Left ventricle myocardium inferior (tissue), 1 donor: ENCODE results near the gene SURF4. TPM values are rescaled to one million over a fixed set of nuclear protein-coding genes. Genes with fewer than 3 reads are reported as not detected.

Source experiments
- DNase-seq: peaks from one replicate; pipeline ENCODE4 v3.0.0-alpha.2; 2020
- H3K27ac ChIP-seq: fragments of 200-600 bp; replicated peaks from 2 replicates; pipeline ENCODE4 v1.8.0; 2021
- H3K27me3 ChIP-seq: fragments of 200-600 bp; 2 replicates; pipeline ENCODE4 v1.8.0; 2021; ENCODE audit warnings: low read depth
- H3K36me3 ChIP-seq: fragments of 200-600 bp; 2 replicates; pipeline ENCODE4 v1.8.0; 2021
- H3K4me1 ChIP-seq: fragments of 200-600 bp; 2 replicates; pipeline ENCODE4 v1.8.0; 2021
- H3K4me3 ChIP-seq: fragments of 200-600 bp; 2 replicates; pipeline ENCODE4 v1.8.0; 2021; ENCODE audit warnings: mild to moderate bottlenecking, moderate library complexity
- H3K9me3 ChIP-seq: fragments of 200-600 bp; replicated peaks from 2 replicates; pipeline ENCODE4 v1.8.0; 2021
- CTCF ChIP-seq: fragments of 200-600 bp; IDR thresholded peaks from 2 replicates; pipeline ENCODE4 v1.8.0; 2021; ENCODE audit warnings: antibody characterized with exemption, mild to moderate bottlenecking, borderline replicate concordance
- intact Hi-C: fragments of 100-400 bp; cut with micrococcal nuclease; formaldehyde crosslinking; loops from one replicate; pipeline ENCODE4 v1.11.0; 2022
- total RNA-seq: library from RNA; stranded (reverse); fragmentation: NEBNext Ultra II Directional; extraction: Animal tissue kit (Norgen Biotek cat#: 25700); gene quantifications from one replicate; pipeline ENCODE4 v1.2.1, GENCODE V29; 2021
- donor health status: DM: no; HTN: yes; CAD: no; lungs with severe emphysema.

SURF4 gene
- total RNA-seq, 1 donor from 2014 or later = 61.9 TPM

GRCh38 chr9:133386338-133386737 is 10.5 kb upstream of the SURF4 start:
- intact Hi-C loops = no loop called here
- DNase-seq = no peak
- Histone ChIP-seq H3K9me3 (no peaks in the 10 kb centered on the region), H3K36me3 (no peaks in the 10 kb centered on the region), H3K27me3 (peaks cover 16% of the 10 kb centered on the region), H3K4me3 (no peak overlapping the region), H3K4me1 (no peaks in the 10 kb centered on the region), H3K27ac (no peak overlapping the region)
- TF ChIP-seq CTCF = no peak

GRCh38 chr9:133385452-133385851 is 9.6 kb upstream of the SURF4 start:
- H3K27me3 ChIP-seq = peaks cover 9% of the 10 kb centered on the region
- no peak overlapping the region for H3K4me3 ChIP-seq
- no peak for TF ChIP-seq CTCF
- H3K9me3 ChIP-seq = no peaks in the 10 kb centered on the region
- intact Hi-C loops = no loop called here
- no peak for DNase-seq
- no peak overlapping the region for H3K27ac ChIP-seq
- no peaks in the 10 kb centered on the region for H3K36me3 ChIP-seq
- no peaks in the 10 kb centered on the region for H3K4me1 ChIP-seq

- Histone ChIP-seq H3K4me3 (no peak overlapping the region), H3K9me3 (no peaks in the 10 kb centered on the region), H3K36me3 (no peaks in the 10 kb centered on the region), H3K27ac (no peak overlapping the region), H3K27me3 (peaks cover 6% of the 10 kb centered on the region), H3K4me1 (no peaks in the 10 kb centered on the region)
- no peak for DNase-seq
- intact Hi-C loops = no loop called here
- no peak for TF ChIP-seq CTCF
Observed at GRCh38 chr9:133384736-133385321, 9.0 kb upstream of the SURF4 start.

- TF ChIP-seq CTCF = no peak
- no peak overlapping the region for H3K4me3 ChIP-seq
- intact Hi-C loops = no loop called here
Observed at GRCh38 chr9:133383438-133383837, 7.6 kb upstream of the SURF4 start.

GRCh38 chr9:133382507-133383141 is 6.8 kb upstream of the SURF4 start:
- no peaks in the 10 kb centered on the region for H3K4me1 ChIP-seq
- no peaks in the 10 kb centered on the region for H3K27me3 ChIP-seq
- no peaks in the 10 kb centered on the region for H3K9me3 ChIP-seq
- no peak for TF ChIP-seq CTCF
- no peaks in the 10 kb centered on the region for H3K36me3 ChIP-seq
- intact Hi-C loops = no loop called here
- no peak overlapping the region for H3K27ac ChIP-seq
- H3K4me3 ChIP-seq = no peak overlapping the region
- no peak for DNase-seq

More at GRCh38 chr9:133383438-133383837, 7.6 kb upstream of the SURF4 start:
- Histone ChIP-seq H3K4me1 (no peaks in the 10 kb centered on the region), H3K36me3 (no peaks in the 10 kb centered on the region), H3K9me3 (no peaks in the 10 kb centered on the region), H3K27me3 (no peaks in the 10 kb centered on the region), H3K27ac (no peak overlapping the region)
- DNase-seq = no peak
